ENCODE data around the gene PDE4B.

- TF ChIP-seq CTCF (conservative IDR thresholded peaks at IDR 0.05 in 1 of 2, IDR thresholded peaks at IDR 0.05 in 1 of 2; ENCODE audit: extremely low read depth in 1 of 2, insufficient read depth in 1 of 2, low read depth in 1 of 2, low read length in 2 of 2) (no peak), EZH2 (IDR thresholded peaks at IDR 0.05; ENCODE audit: borderline replicate concordance, low read length) (no peak)
Measured at GRCh38 chr1:66357478-66358197, 564.9 kb downstream of the PDE4B start.
